SK-N-SH treated with all-trans-retinoic acid at 6 μM for 48 hours (cell line): Measurements from ENCODE around the gene GCNT2.

Experiments used
- BACH2 ChIP-seq: fragments of 250-450 bp; sonication (Bioruptor Pico); IDR thresholded peaks from 2 replicates; pipeline ENCODE4 v1.9.0; 2021; ENCODE audit warnings: mild to moderate bottlenecking, borderline replicate concordance
- PATZ1 ChIP-seq: fragments of 250-450 bp; sonication (Bioruptor Pico); IDR thresholded peaks from 2 replicates; pipeline ENCODE4 v1.8.0; 2020; ENCODE audit warnings: mild to moderate bottlenecking, moderate library complexity, borderline replicate concordance
- TCF4 ChIP-seq: fragments of 250-450 bp; sonication (Bioruptor Pico); IDR thresholded peaks from 2 replicates; pipeline ENCODE4 v1.8.0; 2021; ENCODE audit warnings: mild to moderate bottlenecking, moderate library complexity, borderline replicate concordance
- ZNF70 ChIP-seq: fragments of 450-650 bp; formaldehyde crosslinking; IDR thresholded peaks from 2 replicates; pipeline ENCODE4 v1.5.0; 2020; ENCODE audit warnings: mild to moderate bottlenecking, moderate library complexity

- TF ChIP-seq TCF4 (CRISPR knock-in tag) (no peak), BACH2 (CRISPR knock-in tag) (no peak), PATZ1 (CRISPR knock-in tag) (no peak), ZNF70 (CRISPR knock-in tag) (no peak)
Measured at GRCh38 chr6:10565913-10566312, 44.8 kb downstream of the GCNT2 start.
